ENCODE data around the gene BCKDHA.

BCKDHA gene

DNA sequence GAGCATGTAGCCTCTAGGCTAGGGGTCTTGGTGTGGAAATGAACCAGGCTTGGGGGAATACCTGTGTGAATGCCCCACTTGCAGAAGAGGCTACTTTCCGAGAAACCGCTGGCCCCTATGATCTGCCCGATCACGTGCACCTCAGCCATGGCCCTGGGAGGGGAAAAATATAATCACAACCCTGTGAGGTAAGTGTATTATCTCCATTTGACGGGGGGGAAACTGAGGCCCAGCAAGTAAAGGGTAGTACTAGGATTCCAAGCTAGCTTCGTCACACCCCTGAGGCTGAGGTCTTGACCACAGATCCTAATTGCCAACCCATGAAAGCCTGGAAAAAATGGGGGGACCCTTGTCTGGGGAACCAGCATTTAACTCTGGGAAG is 34.3 kb upstream of the BCKDHA start:
- TF ChIP-seq, protein P1, sequence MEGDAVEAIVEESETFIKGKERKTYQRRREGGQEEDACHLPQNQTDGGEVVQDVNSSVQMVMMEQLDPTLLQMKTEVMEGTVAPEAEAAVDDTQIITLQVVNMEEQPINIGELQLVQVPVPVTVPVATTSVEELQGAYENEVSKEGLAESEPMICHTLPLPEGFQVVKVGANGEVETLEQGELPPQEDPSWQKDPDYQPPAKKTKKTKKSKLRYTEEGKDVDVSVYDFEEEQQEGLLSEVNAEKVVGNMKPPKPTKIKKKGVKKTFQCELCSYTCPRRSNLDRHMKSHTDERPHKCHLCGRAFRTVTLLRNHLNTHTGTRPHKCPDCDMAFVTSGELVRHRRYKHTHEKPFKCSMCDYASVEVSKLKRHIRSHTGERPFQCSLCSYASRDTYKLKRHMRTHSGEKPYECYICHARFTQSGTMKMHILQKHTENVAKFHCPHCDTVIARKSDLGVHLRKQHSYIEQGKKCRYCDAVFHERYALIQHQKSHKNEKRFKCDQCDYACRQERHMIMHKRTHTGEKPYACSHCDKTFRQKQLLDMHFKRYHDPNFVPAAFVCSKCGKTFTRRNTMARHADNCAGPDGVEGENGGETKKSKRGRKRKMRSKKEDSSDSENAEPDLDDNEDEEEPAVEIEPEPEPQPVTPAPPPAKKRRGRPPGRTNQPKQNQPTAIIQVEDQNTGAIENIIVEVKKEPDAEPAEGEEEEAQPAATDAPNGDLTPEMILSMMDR (IDR thresholded peaks at IDR 0.05), result no peak

DNA sequence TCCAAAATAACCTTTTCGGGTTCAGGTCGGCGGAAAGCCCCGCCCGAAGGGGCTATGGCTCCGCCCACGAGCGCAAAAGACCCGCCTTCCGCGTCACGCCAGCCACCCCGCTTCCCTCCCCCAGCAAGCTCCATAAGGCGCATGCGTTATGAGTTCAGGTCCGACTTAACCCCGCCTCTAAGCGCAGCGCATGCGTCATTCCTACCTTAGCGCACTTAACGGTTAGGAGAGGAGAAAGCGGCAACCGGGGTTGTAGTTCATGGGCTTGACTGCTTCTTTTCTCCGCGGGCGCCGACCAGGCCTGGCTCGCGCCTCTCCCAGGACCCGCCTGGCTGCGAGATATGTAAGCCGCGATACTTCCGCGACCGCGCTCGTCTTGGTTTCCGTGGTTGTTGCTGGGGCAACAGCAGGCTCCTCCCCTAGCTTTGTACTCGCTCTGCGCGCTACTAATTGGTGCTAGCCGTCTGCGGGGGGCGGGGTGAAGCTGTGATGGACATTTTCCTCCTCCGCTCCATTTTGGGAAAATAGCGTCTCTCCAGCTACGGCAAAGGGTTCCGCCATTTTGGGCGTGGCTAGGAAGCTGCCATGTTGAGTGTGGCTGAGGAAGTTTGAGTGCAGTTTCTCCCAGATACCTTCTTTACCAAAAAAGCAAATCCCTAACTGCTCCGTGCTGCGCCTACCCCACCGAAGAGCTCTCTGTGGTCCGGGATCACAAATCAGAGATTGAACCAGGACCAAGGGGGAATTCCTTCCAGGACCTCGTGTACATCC is 33.7 kb upstream of the BCKDHA start, which contains the start of gene B9D2:
B9D2 (minus strand) TSS at position 397 of the 771 bp plus-strand sequence. CDS start 630 bp downstream, outside the sequence.
- TF ChIP-seq, protein P1 (IDR thresholded peaks at IDR 0.05), result no peak

DNA sequence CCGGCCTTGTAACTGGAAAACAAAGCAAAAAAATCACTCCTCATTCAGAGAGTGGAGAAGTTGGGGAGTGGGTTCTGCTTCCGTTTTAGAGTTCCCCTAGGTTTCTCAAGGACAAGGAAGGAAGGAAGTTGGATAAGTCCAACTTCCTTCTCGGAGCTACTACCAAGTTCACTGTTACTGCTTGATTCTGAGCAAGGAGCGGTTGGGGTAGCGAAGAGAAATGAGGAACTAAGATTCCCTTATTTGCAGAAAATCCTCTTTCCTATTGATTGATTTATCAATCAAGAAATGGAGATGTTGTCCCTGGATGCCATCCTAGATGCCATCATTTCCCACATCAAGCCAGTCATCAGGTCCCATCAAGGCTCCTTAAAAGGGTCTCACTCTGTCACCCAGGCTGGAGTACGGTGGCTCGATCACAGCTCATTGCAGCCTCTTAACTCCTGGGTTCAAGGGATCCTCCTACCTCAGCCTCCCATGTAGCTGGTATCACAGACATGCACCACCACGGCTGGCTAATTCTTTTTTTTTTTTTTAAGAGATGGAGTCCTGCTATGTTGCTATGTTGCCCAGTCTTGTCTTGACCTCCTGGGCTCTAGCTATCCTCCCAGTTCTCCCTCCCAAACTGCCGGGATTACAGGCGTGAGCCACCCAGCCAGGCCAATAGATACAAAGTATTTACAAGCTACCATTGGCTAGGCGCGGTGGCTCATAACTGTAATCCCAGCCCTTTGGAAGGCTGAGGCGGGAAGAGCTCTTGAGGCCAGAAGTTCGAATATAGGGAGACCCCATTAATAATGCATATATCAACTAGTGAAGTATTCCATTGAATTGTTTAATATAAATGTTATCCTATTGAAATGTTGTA is 32.9 kb upstream of the BCKDHA start:
- TF ChIP-seq, protein P1 (IDR thresholded peaks at IDR 0.05), result no peak

DNA sequence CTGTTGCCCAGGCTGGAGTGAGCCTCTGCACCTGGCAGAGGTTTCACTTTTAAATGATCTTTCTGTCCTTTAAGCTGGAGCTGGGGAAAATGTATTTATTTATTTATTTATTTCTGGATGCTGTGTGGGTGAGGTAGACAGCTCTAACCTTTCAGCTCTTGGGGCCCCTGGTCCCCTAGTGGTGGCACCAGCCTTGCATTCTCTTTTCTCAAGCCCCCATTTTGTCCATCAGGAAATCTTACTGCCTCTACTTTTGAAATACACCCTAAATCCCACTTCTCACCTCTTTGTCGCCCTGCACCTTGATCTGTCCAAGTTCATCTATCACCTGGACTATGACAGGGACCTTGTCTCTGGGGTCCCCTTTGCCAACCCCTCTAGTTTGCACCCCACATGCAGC is 31.5 kb upstream of the BCKDHA start:
- TF ChIP-seq, protein P1 (IDR thresholded peaks at IDR 0.05), result no peak

DNA sequence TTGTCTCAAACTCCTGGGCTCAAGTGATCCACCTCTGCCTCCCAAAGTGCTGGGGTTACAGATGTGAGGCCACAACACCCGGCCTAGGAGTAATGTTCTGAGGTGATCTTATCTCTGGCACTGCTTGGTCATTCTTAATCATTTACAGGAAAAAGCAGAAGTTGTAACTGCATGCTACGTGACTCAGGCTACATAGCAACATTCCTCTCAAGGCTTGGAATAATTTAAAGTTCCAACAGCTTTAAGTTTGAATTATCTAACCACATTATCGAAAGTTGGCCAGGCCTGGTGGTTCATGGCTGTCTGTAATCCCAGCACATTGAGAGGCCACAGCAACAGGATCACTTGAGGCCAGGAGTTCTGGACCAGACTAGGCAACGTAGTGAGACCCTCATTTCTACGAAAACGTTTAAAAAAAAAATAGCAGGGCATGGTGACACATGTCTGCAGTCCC is 29.7 kb upstream of the BCKDHA start:
- TF ChIP-seq, protein P1 (IDR thresholded peaks at IDR 0.05), result no peak

DNA sequence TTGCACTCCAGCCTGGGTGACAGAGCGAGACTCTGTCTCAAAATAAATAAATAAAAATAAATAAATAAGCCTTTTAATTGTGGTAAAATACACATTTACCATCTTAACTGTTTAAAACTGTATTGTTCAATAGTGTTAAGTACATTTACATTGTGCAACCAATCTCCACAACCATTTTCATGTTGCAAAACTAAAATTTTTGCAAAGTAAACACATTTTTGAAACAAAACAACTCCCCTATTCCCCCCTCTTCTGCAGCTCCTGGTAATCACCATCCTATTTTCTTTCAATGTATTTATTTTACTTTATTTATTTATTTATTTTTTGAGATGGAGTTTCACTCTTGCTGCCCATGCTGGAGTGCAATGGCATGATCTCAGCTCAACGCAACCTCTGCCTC is 27.8 kb upstream of the BCKDHA start:
- TF ChIP-seq, protein P1 (IDR thresholded peaks at IDR 0.05), result no peak

DNA sequence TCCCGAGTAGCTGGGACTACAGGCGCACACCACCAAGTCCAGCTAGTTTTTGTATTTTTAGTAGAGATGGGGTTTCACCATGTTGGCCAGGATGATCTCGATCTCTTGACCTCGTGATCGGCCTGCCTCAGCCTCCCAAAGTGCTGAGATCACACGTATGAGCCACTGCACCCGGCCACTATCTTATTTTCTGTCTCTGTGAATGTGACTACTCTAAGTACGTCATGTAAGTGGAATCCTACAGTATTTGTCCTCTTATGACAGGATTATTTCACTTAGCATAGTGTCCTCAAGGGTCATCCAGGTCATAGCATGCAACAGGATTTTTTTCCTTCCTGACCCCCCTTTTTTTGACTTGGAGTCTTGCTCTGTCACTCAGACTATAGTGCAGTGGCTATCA is 26.1 kb upstream of the BCKDHA start:
- TF ChIP-seq, protein P1 (IDR thresholded peaks at IDR 0.05), result no peak
